Dendritic cell treated with granulocyte-macrophage colony-stimulating factor and Interleukin-4, amounts not matched to agents 40 ng/mL and 50 ng/mL, for 4 days (primary cell): ENCODE measurements around the gene IL2.

Experiments used
- H3K27ac Mint-ChIP-seq: one replicate; pipeline ENCODE4 v1.8.0; 2022; ENCODE audit warnings: mild to moderate bottlenecking, mixed read lengths
- H3K27me3 Mint-ChIP-seq: one replicate; pipeline ENCODE4 v1.8.0; 2022; ENCODE audit warnings: mild to moderate bottlenecking, mixed read lengths
- H3K36me3 Mint-ChIP-seq: one replicate; pipeline ENCODE4 v1.8.0; 2022; ENCODE audit warnings: low read depth, mixed read lengths
- H3K4me1 Mint-ChIP-seq: one replicate; pipeline ENCODE4 v1.8.0; 2022; ENCODE audit warnings: low read depth, mixed read lengths
- H3K4me3 Mint-ChIP-seq: one replicate; pipeline ENCODE4 v1.8.0; 2022; ENCODE audit warnings: mild to moderate bottlenecking, moderate library complexity, mixed read lengths
- H3K9me3 Mint-ChIP-seq: one replicate; pipeline ENCODE4 v1.8.0; 2022; ENCODE audit warnings: mixed read lengths
- intact Hi-C: fragments of 100-400 bp; cut with micrococcal nuclease; formaldehyde crosslinking; loops from one replicate; pipeline ENCODE4 v1.15.0; 2022

IL2 gene

DNA sequence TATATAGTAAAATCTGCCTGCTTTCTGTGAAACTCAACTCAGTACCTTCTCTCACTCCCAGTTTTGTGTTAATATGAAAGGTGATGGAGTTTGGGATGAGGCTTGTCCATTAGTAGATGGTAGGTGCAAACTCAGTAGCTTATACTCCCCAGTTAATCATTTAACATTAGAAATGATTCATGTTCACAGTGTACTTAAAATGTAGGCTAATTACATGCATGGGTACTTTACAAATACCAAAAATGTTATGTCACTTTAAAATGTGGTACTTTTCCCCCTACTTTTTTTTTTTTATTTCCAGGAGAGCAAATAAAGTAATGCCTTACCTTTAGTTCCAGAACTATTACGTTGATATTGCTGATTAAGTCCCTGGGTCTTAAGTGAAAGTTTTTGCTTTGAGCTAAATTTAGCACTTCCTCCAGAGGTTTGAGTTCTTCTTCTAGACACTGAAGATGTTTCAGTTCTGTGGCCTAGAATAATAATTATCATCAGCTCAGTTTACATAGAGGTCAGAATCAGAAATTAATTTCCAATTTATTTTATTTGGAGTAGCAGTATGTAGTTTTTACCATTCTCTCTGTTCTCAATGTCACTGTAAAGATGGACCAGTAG is 3.0 kb downstream of the IL2 start:
- no peaks in the 10 kb centered on the region for H3K36me3 Mint-ChIP-seq
- no peaks in the 10 kb centered on the region for H3K9me3 Mint-ChIP-seq
- intact Hi-C loops = no loop called here
- H3K27me3 Mint-ChIP-seq = no peaks in the 10 kb centered on the region
- H3K4me3 Mint-ChIP-seq = no peak overlapping the region
- H3K27ac Mint-ChIP-seq = no peak overlapping the region
- H3K4me1 Mint-ChIP-seq = no peaks in the 10 kb centered on the region

DNA sequence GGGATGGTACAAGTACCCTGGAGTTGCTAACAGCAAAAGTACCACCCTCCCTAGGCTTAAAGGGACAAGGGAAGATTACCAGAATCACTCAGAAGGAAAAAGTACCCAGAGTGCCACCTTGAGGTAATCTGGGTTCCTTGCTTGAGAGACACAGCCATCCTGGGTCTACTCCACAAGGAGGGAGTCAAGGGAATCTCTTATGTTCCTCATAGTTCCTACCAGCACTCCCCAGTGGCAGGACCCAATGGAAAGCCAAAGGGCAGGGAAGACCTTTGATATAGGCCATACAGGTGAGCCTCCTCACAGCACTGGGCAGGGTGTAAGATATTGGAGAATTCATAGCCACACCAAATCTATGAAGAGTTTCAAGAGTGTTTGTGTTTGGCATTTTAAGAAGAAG is 5.7 kb downstream of the IL2 start:
- intact Hi-C loops = no loop called here
- Mint-ChIP-seq H3K36me3 (no peaks in the 10 kb centered on the region), H3K9me3 (no peaks in the 10 kb centered on the region), H3K27me3 (peaks cover 1% of the 10 kb centered on the region), H3K27ac (no peak overlapping the region), H3K4me1 (no peaks in the 10 kb centered on the region), H3K4me3 (no peak overlapping the region)

DNA sequence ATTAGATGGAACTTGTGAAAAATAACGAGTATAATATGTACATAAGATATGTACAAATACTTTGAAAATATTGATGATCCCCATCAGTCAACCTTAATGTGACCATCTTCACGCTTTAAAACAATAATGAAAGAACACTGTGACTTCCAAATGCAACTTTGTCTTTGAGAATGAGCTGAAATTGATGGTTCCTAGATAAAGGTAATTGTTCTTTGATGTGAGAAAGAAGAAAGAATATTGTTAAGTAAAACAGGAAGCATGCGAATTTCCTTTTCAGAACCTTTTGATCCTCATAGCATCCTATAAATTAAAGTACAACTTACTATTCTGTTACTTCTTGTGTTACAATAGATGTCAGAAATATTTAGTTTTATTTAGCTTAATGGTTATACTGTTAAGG is 22.2 kb downstream of the IL2 start:
- Mint-ChIP-seq H3K4me1 (no peaks in the 10 kb centered on the region), H3K36me3 (no peaks in the 10 kb centered on the region), H3K27me3 (peaks cover 1% of the 10 kb centered on the region), H3K27ac (no peak overlapping the region), H3K4me3 (no peak overlapping the region), H3K9me3 (peaks cover 6% of the 10 kb centered on the region)
- intact Hi-C loops = no loop called here

DNA sequence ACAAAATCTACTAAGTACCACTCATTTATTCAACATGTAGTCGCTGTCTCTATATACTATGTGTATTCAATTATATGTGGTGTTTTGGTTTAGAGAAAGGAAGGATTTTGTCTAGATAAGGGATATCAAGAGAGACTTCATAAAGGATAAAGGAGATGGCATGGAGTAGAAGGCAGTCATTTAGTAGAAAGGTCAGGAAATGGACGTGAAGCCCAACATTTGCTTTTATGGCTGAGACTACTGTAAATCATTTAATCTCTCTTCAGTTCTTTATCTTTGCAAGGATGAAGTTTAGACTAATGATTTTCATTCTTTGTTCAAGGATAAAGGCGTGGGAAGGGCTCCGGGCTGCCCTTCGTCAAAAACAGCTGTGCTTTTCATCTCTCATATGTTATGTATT is 25.2 kb downstream of the IL2 start:
- intact Hi-C loops = no loop called here
- no peak overlapping the region for H3K27ac Mint-ChIP-seq
- peaks cover 6% of the 10 kb centered on the region for H3K9me3 Mint-ChIP-seq
- H3K36me3 Mint-ChIP-seq = no peaks in the 10 kb centered on the region
- H3K27me3 Mint-ChIP-seq = peaks cover 1% of the 10 kb centered on the region
- no peaks in the 10 kb centered on the region for H3K4me1 Mint-ChIP-seq
- no peak overlapping the region for H3K4me3 Mint-ChIP-seq

DNA sequence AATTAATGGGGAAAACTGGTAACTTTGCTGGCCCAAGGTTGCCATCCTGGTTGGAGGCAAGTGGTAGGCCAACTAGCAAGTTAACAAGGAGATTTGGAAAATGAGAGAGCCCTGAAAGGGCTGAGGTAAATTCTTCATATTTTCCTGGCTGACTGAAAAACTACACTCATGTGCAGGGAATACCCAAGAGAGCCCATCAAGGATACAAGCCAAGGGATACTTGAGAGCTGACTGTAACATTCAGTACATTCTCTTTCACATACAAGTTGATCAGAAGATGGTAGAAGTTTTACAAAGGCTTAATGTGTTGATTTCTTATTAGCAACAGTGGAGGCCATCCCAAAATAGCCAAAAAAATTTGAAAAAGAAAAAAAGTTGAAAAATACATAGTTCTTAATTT is 33.3 kb downstream of the IL2 start:
- Mint-ChIP-seq H3K27me3 (no peaks in the 10 kb centered on the region), H3K4me1 (no peaks in the 10 kb centered on the region), H3K36me3 (no peaks in the 10 kb centered on the region), H3K4me3 (no peak overlapping the region), H3K27ac (no peak overlapping the region), H3K9me3 (no peaks in the 10 kb centered on the region)
- intact Hi-C loops = no loop called here

DNA sequence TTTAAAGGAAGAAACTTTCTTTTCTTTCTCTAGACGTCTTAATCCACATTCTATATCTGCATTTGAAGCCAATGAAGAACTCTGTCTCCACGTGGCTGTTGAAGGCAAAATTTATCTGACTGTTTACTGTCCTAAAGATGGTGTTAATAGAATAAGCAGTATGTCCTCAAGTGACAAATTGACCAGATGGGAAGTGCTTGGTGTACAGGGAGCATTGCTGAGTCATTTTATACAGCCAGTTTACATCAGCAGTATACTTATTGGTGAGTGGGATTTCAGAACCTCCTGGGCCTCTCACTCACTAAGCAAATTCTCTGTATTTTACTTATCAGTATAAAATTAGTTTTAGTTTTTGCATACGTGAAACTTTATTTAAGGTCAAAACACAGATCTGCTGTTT is 44.0 kb downstream of the IL2 start:
- Mint-ChIP-seq H3K36me3 (no peaks in the 10 kb centered on the region), H3K27me3 (no peaks in the 10 kb centered on the region), H3K4me1 (no peaks in the 10 kb centered on the region), H3K27ac (no peak overlapping the region), H3K4me3 (no peak overlapping the region), H3K9me3 (no peaks in the 10 kb centered on the region)
- intact Hi-C loops = no loop called here

DNA sequence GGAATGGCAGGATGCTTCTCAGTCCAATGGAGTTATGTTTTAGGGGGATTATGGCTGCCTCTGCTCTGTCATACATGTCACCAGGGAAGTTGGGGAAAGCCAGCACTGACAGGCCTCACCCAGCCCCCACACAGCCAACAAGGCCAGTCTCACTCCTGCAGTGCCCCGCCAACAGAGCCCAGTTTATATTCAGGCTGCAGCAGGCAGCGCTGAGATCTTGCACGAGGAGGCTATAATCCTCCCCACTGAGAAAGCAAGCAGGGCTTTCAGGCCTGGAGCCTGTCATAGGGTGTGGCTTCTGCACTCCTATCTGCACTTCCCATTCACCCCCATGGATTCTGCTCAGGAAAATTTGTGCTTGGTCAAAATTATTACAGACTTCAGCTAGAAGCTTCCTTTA is 52.7 kb downstream of the IL2 start:
- Mint-ChIP-seq H3K9me3 (no peaks in the 10 kb centered on the region), H3K27ac (no peak overlapping the region), H3K36me3 (no peaks in the 10 kb centered on the region), H3K4me3 (no peak overlapping the region), H3K27me3 (no peaks in the 10 kb centered on the region), H3K4me1 (no peaks in the 10 kb centered on the region)
- intact Hi-C loops = no loop called here
